Mucosa of gallbladder (tissue), 1 donor: Measurements from ENCODE around the gene VAV3. TPM values are rescaled to one million over a fixed set of nuclear protein-coding genes. Genes with fewer than 3 reads are reported as not detected.
"Not testable (repeated sequence)": the region's sequence is repeated elsewhere in the genome, so short reads cannot be mapped to it uniquely, and the experiment has no call there.

Experiments
- DNase-seq: peaks from one replicate; pipeline ENCODE4 v3.0.0-alpha.2; 2020; ENCODE audit warnings: low spot score
- total RNA-seq: library from RNA; stranded (reverse); gene quantifications from one replicate; pipeline ENCODE4 v1.2.1, GENCODE V29; 2021
- donor health status: DM: no; HTN: no; CAD: no.

Gene VAV3
- total RNA-seq, 1 donor from 2014 or later, result 2.4 TPM

- DNase-seq, result no peak
These were observed 70.4 kb downstream of the VAV3 start for GRCh38 chr1:107894605-107895004.

- DNase-seq, result not testable (repeated sequence)
These were observed 71.6 kb downstream of the VAV3 start for GRCh38 chr1:107893350-107893749.

GRCh38 chr1:107889524-107889923, 75.5 kb downstream of the VAV3 start:
- DNase-seq, result no peak

GRCh38 chr1:107883562-107883961, 81.4 kb downstream of the VAV3 start:
- no peak for DNase-seq

GRCh38 chr1:107879927-107880326, 85.1 kb downstream of the VAV3 start:
- DNase-seq, result no peak

GRCh38 chr1:107879346-107879745, 85.6 kb downstream of the VAV3 start:
- no peak for DNase-seq

GRCh38 chr1:107877745-107878144, 87.2 kb downstream of the VAV3 start:
- DNase-seq, result no peak

GRCh38 chr1:107877092-107877491, 87.9 kb downstream of the VAV3 start:
- DNase-seq, result no peak

GRCh38 chr1:107875689-107876088, 89.3 kb downstream of the VAV3 start:
- DNase-seq, result no peak

GRCh38 chr1:107874221-107874620, 90.8 kb downstream of the VAV3 start:
- no peak for DNase-seq

- DNase-seq, result no peak
These were observed 93.1 kb downstream of the VAV3 start for GRCh38 chr1:107871687-107872395.

- no peak for DNase-seq
These were observed 93.7 kb downstream of the VAV3 start for GRCh38 chr1:107871259-107871658.

GRCh38 chr1:107870696-107871095, 94.3 kb downstream of the VAV3 start:
- no peak for DNase-seq

GRCh38 chr1:107867897-107868296, 97.1 kb downstream of the VAV3 start:
- DNase-seq, result no peak

- DNase-seq, result no peak
These were observed 97.6 kb downstream of the VAV3 start for GRCh38 chr1:107867422-107867821.

- no peak for DNase-seq
These were observed 98.1 kb downstream of the VAV3 start for GRCh38 chr1:107866870-107867269.

- no peak for DNase-seq
These were observed 99.4 kb downstream of the VAV3 start for GRCh38 chr1:107865627-107866026.

- no peak for DNase-seq
These were observed 101.6 kb downstream of the VAV3 start for GRCh38 chr1:107863342-107863741.

GRCh38 chr1:107862064-107862463, 102.9 kb downstream of the VAV3 start:
- no peak for DNase-seq

GRCh38 chr1:107858323-107858722, 106.7 kb downstream of the VAV3 start:
- DNase-seq, result no peak

- DNase-seq, result no peak
These were observed 113.6 kb downstream of the VAV3 start for GRCh38 chr1:107851418-107851817.

GRCh38 chr1:107844541-107845194, 120.3 kb downstream of the VAV3 start:
- DNase-seq, result not testable (repeated sequence)

- no peak for DNase-seq
These were observed 121.0 kb downstream of the VAV3 start for GRCh38 chr1:107843989-107844388.

- DNase-seq, result no peak
These were observed 122.7 kb downstream of the VAV3 start for GRCh38 chr1:107842241-107842640.
